GM23338 (cell line): ENCODE measurements around the gene FBLN1. TPM values are rescaled to one million over a fixed set of nuclear protein-coding genes. Genes with fewer than 3 reads are reported as not detected.

Experiments used
- ATAC-seq: fragments of 200-7000 bp; cut with Tn5 transposase; 3 replicates; pipeline ENCODE4 v1.9.1; 2020
- DNase-seq: peaks from one replicate; pipeline ENCODE4 v3.0.0-alpha.2; 2015; ENCODE audit warnings: low spot score
- H2AFZ ChIP-seq: fragments of 200-600 bp; sonication (generic); 2 replicates; pipeline ENCODE4 v1.8.0; 2016; ENCODE audit warnings: antibody characterized with exemption, mild to moderate bottlenecking, moderate library complexity
- H3F3A ChIP-seq: fragments of 200-600 bp; sonication (generic); replicated peaks from 2 replicates; pipeline ENCODE4 v1.8.0; 2017; ENCODE audit warnings: antibody characterized with exemption, mixed run types, low read depth
- H3K27ac ChIP-seq: fragments of 200-600 bp; sonication (generic); 2 replicates; pipeline ENCODE4 v1.6.1; 2016; ENCODE audit warnings: low read depth
- H3K27me3 ChIP-seq: fragments of 200-600 bp; sonication (generic); 2 replicates; pipeline ENCODE4 v1.8.0; 2016; ENCODE audit warnings: mild to moderate bottlenecking, mixed run types, moderate library complexity; ENCODE audit not compliant: insufficient read depth
- H3K36me3 ChIP-seq: fragments of 200-600 bp; sonication (generic); 2 replicates; pipeline ENCODE4 v1.8.0; 2016; ENCODE audit warnings: mild to moderate bottlenecking; ENCODE audit not compliant: insufficient read depth
- H3K4me1 ChIP-seq: fragments of 200-600 bp; sonication (generic); 2 replicates; pipeline ENCODE4 v1.8.0; 2016; ENCODE audit warnings: mild to moderate bottlenecking, moderate library complexity; ENCODE audit not compliant: insufficient read depth
- H3K4me2 ChIP-seq: fragments of 200-600 bp; sonication (generic); 2 replicates; pipeline ENCODE4 v1.7.1; 2017; ENCODE audit warnings: mixed run types
- H3K4me3 ChIP-seq: fragments of 200-600 bp; sonication (generic); 2 replicates; pipeline ENCODE4 v1.6.1; 2016; ENCODE audit warnings: mixed run types
- H3K79me2 ChIP-seq: fragments of 200-600 bp; sonication (generic); replicated peaks from 2 replicates; pipeline ENCODE4 v1.8.0; 2017; ENCODE audit warnings: mild to moderate bottlenecking; ENCODE audit not compliant: insufficient read depth
- H3K9me2 ChIP-seq: fragments of 200-600 bp; sonication (generic); 2 replicates; pipeline ENCODE4 v1.8.0; 2017; ENCODE audit not compliant: insufficient read depth
- H4K20me1 ChIP-seq: fragments of 200-600 bp; sonication (generic); replicated peaks from 2 replicates; pipeline ENCODE4 v1.8.0; 2017; ENCODE audit warnings: mild to moderate bottlenecking; ENCODE audit not compliant: insufficient read depth
- H3K27ac Mint-ChIP-seq: 2 replicates; pipeline ENCODE4 v1.8.0; 2020; ENCODE audit warnings: inconsistent platforms, mild to moderate bottlenecking, moderate library complexity, mixed read lengths
- H3K27me3 Mint-ChIP-seq: 3 replicates; pipeline ENCODE4 v1.8.0; 2022; ENCODE audit warnings: low read depth, mild to moderate bottlenecking, moderate library complexity, mixed read lengths, inconsistent platforms; ENCODE audit not compliant: insufficient read depth, poor library complexity
- H3K36me3 Mint-ChIP-seq: 3 replicates; pipeline ENCODE4 v1.8.0; 2021; ENCODE audit warnings: low read depth, mild to moderate bottlenecking, inconsistent platforms, moderate library complexity, mixed read lengths
- H3K4me1 Mint-ChIP-seq: 3 replicates; pipeline ENCODE4 v1.8.0; 2020; ENCODE audit warnings: mild to moderate bottlenecking, inconsistent platforms, mixed read lengths
- H3K4me3 Mint-ChIP-seq: 3 replicates; pipeline ENCODE4 v1.8.0; 2021; ENCODE audit warnings: moderate library complexity, mild to moderate bottlenecking, inconsistent platforms, mixed read lengths
- H3K9me3 Mint-ChIP-seq: 3 replicates; pipeline ENCODE4 v1.8.0; 2020; ENCODE audit warnings: moderate library complexity, mild to moderate bottlenecking, inconsistent platforms, mixed read lengths
- CREB1 ChIP-seq: fragments of 250-450 bp; sonication (Bioruptor Pico); IDR thresholded peaks from 2 replicates; pipeline ENCODE4 v1.5.0; 2020; ENCODE audit warnings: low read depth, mild to moderate bottlenecking, moderate library complexity
- EZH2 ChIP-seq: fragments of 200-600 bp; sonication (generic); IDR thresholded peaks from one replicate; pipeline ENCODE4 v1.8.0; 2017; ENCODE audit warnings: antibody characterized with exemption, mild to moderate bottlenecking, low read depth; ENCODE audit not compliant: unreplicated experiment
- EZH2phosphoT487 ChIP-seq: fragments of 200-600 bp; sonication (generic); IDR thresholded peaks from one replicate; pipeline ENCODE4 v1.8.1; 2018; ENCODE audit warnings: antibody characterized with exemption; ENCODE audit not compliant: unreplicated experiment
- JUNB ChIP-seq: IDR thresholded peaks from one replicate; pipeline ENCODE4 v1.6.1; 2016; ENCODE audit warnings: antibody characterized with exemption; ENCODE audit not compliant: unreplicated experiment
- NANOG ChIP-seq: IDR thresholded peaks from 2 replicates; pipeline ENCODE4 v1.6.1; 2016; ENCODE audit warnings: antibody characterized with exemption, borderline replicate concordance
- POLR2AphosphoS5 ChIP-seq: IDR thresholded peaks from 2 replicates; pipeline ENCODE4 v1.6.1; 2016; ENCODE audit warnings: antibody characterized with exemption, low read depth
- STAT1 ChIP-seq: IDR thresholded peaks from one replicate; pipeline ENCODE4 v1.6.1; 2016; ENCODE audit warnings: antibody characterized with exemption; ENCODE audit not compliant: unreplicated experiment
- ZNF114 ChIP-seq: fragments of 250-450 bp; sonication (Bioruptor Pico); IDR thresholded peaks from 2 replicates; pipeline ENCODE4 v1.5.0; 2020; ENCODE audit warnings: mild to moderate bottlenecking, moderate library complexity
- ZNF331 ChIP-seq: fragments of 250-450 bp; sonication (Bioruptor Pico); IDR thresholded peaks from 2 replicates; pipeline ENCODE4 v1.5.0; 2020; ENCODE audit warnings: low read depth, mild to moderate bottlenecking, moderate library complexity
- polyA plus RNA-seq: library from polyadenylated mRNA; unstranded; fragments of >200 nt; fragmentation: Nextera tagmentation; extraction: Ambion mirVana; gene quantifications from 2 replicates; pipeline ENCODE4 v1.2.1, GENCODE V29; 2016
- total RNA-seq: library from RNA; depleted of rRNA; stranded (reverse); fragments of >200 nt; shearing (Covaris generic); gene quantifications from 2 replicates; pipeline ENCODE4 v1.2.3, GENCODE V29; 2014
- TF ChIP-seq, protein P1 (sequence below): IDR thresholded peaks from 2 replicates; pipeline ENCODE4 v1.6.1; 2016; ENCODE audit warnings: antibody characterized with exemption
- TF ChIP-seq, protein P2 (sequence below), 2 experiments: fragments of 200-600 bp in 1 of 2; sonication (generic) in 1 of 2; conservative IDR thresholded peaks; 2 replicates each; pipeline versions ENCODE4 v1.5.1 to v1.6.1; 2016 to 2017; ENCODE audit warnings: antibody characterized with exemption in 2 of 2, low read depth in 2 of 2, mild to moderate bottlenecking in 2 of 2, moderate library complexity in 1 of 2
- TF ChIP-seq, protein P3 (sequence below): fragments of 250-450 bp; sonication (Bioruptor Pico); IDR thresholded peaks from 2 replicates; pipeline ENCODE4 v1.5.0; 2020; ENCODE audit warnings: mild to moderate bottlenecking, moderate library complexity
- TF ChIP-seq, protein P4 (sequence below): IDR thresholded peaks from one replicate; pipeline ENCODE4 v1.6.1; 2018; ENCODE audit warnings: antibody characterized with exemption; ENCODE audit not compliant: unreplicated experiment

Gene FBLN1
- total and polyA plus RNA-seq, 2 experiments from 2014 or later: 90.1 to 137 TPM

DNA sequence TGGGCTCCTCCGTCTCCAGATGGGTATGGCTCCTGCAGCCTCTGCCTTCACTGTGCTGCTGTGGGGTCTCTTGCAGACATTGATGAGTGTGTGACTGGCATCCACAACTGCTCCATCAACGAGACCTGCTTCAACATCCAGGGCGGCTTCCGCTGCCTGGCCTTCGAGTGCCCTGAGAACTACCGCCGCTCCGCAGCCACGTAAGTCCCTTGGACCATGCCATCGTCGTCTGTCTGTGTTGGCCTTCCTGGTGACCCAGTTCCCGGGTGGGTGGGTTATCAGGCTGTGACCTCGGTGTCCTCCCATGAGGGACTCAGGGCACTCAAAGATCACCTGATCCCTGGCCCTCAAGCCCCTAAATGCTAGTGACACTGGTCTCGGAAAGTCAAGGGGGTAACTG lies 47.7 kb downstream of the FBLN1 start:
- TF ChIP-seq POLR2AphosphoS5 (no peak), CREB1 (CRISPR knock-in tag) (no peak), ZNF331 (CRISPR knock-in tag) (no peak), ZNF114 (CRISPR knock-in tag) (no peak), EZH2 (no peak), EZH2phosphoT487 (no peak), STAT1 (no peak), JUNB (no peak), NANOG (no peak)
- TF ChIP-seq, protein P1, sequence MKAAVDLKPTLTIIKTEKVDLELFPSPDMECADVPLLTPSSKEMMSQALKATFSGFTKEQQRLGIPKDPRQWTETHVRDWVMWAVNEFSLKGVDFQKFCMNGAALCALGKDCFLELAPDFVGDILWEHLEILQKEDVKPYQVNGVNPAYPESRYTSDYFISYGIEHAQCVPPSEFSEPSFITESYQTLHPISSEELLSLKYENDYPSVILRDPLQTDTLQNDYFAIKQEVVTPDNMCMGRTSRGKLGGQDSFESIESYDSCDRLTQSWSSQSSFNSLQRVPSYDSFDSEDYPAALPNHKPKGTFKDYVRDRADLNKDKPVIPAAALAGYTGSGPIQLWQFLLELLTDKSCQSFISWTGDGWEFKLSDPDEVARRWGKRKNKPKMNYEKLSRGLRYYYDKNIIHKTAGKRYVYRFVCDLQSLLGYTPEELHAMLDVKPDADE: no peak
- TF ChIP-seq, protein P2, sequence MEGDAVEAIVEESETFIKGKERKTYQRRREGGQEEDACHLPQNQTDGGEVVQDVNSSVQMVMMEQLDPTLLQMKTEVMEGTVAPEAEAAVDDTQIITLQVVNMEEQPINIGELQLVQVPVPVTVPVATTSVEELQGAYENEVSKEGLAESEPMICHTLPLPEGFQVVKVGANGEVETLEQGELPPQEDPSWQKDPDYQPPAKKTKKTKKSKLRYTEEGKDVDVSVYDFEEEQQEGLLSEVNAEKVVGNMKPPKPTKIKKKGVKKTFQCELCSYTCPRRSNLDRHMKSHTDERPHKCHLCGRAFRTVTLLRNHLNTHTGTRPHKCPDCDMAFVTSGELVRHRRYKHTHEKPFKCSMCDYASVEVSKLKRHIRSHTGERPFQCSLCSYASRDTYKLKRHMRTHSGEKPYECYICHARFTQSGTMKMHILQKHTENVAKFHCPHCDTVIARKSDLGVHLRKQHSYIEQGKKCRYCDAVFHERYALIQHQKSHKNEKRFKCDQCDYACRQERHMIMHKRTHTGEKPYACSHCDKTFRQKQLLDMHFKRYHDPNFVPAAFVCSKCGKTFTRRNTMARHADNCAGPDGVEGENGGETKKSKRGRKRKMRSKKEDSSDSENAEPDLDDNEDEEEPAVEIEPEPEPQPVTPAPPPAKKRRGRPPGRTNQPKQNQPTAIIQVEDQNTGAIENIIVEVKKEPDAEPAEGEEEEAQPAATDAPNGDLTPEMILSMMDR (conservative IDR thresholded peaks at IDR 0.05; ENCODE audit: low read depth in 2 of 2): no peak
- TF ChIP-seq, protein P3, sequence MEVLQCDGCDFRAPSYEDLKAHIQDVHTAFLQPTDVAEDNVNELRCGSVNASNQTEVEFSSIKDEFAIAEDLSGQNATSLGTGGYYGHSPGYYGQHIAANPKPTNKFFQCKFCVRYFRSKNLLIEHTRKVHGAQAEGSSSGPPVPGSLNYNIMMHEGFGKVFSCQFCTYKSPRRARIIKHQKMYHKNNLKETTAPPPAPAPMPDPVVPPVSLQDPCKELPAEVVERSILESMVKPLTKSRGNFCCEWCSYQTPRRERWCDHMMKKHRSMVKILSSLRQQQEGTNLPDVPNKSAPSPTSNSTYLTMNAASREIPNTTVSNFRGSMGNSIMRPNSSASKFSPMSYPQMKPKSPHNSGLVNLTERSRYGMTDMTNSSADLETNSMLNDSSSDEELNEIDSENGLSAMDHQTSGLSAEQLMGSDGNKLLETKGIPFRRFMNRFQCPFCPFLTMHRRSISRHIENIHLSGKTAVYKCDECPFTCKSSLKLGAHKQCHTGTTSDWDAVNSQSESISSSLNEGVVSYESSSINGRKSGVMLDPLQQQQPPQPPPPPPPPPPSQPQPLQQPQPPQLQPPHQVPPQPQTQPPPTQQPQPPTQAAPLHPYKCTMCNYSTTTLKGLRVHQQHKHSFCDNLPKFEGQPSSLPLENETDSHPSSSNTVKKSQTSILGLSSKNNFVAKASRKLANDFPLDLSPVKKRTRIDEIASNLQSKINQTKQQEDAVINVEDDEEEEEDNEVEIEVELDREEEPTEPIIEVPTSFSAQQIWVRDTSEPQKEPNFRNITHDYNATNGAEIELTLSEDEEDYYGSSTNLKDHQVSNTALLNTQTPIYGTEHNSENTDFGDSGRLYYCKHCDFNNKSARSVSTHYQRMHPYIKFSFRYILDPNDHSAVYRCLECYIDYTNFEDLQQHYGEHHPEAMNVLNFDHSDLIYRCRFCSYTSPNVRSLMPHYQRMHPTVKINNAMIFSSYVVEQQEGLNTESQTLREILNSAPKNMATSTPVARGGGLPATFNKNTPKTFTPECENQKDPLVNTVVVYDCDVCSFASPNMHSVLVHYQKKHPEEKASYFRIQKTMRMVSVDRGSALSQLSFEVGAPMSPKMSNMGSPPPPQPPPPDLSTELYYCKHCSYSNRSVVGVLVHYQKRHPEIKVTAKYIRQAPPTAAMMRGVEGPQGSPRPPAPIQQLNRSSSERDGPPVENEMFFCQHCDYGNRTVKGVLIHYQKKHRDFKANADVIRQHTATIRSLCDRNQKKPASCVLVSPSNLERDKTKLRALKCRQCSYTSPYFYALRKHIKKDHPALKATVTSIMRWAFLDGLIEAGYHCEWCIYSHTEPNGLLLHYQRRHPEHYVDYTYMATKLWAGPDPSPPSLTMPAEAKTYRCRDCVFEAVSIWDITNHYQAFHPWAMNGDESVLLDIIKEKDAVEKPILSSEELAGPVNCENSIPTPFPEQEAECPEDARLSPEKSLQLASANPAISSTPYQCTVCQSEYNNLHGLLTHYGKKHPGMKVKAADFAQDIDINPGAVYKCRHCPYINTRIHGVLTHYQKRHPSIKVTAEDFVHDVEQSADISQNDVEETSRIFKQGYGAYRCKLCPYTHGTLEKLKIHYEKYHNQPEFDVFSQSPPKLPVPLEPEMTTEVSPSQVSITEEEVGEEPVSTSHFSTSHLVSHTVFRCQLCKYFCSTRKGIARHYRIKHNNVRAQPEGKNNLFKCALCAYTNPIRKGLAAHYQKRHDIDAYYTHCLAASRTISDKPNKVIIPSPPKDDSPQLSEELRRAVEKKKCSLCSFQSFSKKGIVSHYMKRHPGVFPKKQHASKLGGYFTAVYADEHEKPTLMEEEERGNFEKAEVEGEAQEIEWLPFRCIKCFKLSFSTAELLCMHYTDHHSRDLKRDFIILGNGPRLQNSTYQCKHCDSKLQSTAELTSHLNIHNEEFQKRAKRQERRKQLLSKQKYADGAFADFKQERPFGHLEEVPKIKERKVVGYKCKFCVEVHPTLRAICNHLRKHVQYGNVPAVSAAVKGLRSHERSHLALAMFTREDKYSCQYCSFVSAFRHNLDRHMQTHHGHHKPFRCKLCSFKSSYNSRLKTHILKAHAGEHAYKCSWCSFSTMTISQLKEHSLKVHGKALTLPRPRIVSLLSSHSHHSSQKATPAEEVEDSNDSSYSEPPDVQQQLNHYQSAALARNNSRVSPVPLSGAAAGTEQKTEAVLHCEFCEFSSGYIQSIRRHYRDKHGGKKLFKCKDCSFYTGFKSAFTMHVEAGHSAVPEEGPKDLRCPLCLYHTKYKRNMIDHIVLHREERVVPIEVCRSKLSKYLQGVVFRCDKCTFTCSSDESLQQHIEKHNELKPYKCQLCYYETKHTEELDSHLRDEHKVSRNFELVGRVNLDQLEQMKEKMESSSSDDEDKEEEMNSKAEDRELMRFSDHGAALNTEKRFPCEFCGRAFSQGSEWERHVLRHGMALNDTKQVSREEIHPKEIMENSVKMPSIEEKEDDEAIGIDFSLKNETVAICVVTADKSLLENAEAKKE (CRISPR knock-in tag): no peak
- TF ChIP-seq, protein P4, sequence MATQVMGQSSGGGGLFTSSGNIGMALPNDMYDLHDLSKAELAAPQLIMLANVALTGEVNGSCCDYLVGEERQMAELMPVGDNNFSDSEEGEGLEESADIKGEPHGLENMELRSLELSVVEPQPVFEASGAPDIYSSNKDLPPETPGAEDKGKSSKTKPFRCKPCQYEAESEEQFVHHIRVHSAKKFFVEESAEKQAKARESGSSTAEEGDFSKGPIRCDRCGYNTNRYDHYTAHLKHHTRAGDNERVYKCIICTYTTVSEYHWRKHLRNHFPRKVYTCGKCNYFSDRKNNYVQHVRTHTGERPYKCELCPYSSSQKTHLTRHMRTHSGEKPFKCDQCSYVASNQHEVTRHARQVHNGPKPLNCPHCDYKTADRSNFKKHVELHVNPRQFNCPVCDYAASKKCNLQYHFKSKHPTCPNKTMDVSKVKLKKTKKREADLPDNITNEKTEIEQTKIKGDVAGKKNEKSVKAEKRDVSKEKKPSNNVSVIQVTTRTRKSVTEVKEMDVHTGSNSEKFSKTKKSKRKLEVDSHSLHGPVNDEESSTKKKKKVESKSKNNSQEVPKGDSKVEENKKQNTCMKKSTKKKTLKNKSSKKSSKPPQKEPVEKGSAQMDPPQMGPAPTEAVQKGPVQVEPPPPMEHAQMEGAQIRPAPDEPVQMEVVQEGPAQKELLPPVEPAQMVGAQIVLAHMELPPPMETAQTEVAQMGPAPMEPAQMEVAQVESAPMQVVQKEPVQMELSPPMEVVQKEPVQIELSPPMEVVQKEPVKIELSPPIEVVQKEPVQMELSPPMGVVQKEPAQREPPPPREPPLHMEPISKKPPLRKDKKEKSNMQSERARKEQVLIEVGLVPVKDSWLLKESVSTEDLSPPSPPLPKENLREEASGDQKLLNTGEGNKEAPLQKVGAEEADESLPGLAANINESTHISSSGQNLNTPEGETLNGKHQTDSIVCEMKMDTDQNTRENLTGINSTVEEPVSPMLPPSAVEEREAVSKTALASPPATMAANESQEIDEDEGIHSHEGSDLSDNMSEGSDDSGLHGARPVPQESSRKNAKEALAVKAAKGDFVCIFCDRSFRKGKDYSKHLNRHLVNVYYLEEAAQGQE: no peak
- no peak for ATAC-seq
- peaks cover 58% of the 10 kb centered on the region for H3K36me3 Mint-ChIP-seq
- no peaks in the 10 kb centered on the region for H3K79me2 ChIP-seq
- peaks cover 2% of the 10 kb centered on the region for H3K27me3 Mint-ChIP-seq
- H4K20me1 ChIP-seq: no peaks in the 10 kb centered on the region
- no peak overlapping the region for H3K4me3 Mint-ChIP-seq
- H3K27ac ChIP-seq: no peak overlapping the region
- H2AFZ ChIP-seq: no peak overlapping the region
- H3K27ac Mint-ChIP-seq: no peak overlapping the region
- no peaks in the 10 kb centered on the region for H3F3A ChIP-seq
- H3K4me1 Mint-ChIP-seq: peaks cover 12% of the 10 kb centered on the region
- H3K36me3 ChIP-seq: 0 out of 2 replicates have a peak, but pooled peaks cover 7% of the 10 kb centered on the region
- DNase-seq: no peak
- no peak overlapping the region for H3K4me3 ChIP-seq
- H3K9me3 Mint-ChIP-seq: no peaks in the 10 kb centered on the region
- H3K27me3 ChIP-seq: no peaks in the 10 kb centered on the region
- no peak overlapping the region for H3K4me2 ChIP-seq
- no peaks in the 10 kb centered on the region for H3K9me2 ChIP-seq
- peaks cover 3% of the 10 kb centered on the region for H3K4me1 ChIP-seq
